Measurements from ENCODE around the gene SAMD9.
"Not testable (repeated sequence)": the region's sequence is repeated elsewhere in the genome, so short reads cannot be mapped to it uniquely, and the experiment has no call there.

SAMD9 gene

DNA sequence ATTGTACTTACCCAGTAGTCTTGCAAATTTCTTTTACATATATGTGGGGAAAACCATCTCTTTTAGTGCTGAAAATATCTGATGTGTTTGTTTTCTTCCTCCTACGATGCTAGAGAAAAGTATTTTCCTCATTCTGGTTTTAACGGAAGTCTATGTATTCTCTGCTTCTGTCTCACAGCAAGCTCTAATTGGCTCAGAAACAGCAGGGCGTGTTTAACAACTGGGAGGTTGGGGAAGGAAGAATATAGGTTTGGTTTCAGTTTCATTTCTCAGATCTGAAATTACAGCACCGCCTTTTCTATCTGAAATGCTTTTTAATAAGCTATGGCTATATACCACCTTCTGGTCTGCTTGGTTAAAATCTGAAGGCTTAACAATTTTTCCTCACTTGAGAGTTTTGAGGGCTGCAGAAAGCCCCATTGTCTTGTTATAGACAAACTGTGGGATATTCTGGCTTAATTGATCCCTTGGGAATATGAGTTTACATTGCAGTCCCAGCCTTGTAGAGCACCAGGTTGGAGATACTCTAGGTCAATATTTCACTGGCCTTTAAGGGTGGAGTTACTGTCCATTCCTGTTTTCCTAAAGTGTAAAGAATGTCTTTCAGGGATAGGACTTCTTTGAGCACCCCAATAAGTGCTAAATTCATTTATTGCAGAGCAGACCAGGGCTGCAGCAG is at the start of gene SAMD9:
Gene SAMD9 (minus strand): TSS at position 128 of the 679 bp plus-strand sequence. CDS start 11,882 bp downstream, outside the sequence.
- in situ Hi-C loops (cut with MboI; ENCODE audit: low sequenced_read_pairs), result no loop called here

DNA sequence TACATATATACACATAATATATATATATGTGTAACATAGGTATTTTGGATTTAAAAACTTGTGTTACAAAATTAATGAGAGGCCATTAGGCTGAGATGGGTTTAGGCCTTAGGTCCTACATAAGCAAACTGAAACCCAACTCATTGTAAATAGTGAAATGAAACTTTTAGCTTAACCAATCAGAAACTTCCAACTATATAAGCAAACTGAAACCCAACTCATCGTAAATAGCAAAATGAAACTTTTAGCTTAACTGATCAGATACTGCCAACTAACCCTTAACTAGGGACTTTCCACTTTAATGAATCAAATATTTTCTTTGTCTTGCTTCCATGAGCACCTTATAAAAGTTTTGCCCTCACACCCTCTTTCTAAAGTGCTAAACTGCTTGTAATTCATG is 47.7 kb upstream of the SAMD9 start:
- in situ Hi-C loops (cut with MboI; ENCODE audit: low sequenced_read_pairs), result no loop called here

DNA sequence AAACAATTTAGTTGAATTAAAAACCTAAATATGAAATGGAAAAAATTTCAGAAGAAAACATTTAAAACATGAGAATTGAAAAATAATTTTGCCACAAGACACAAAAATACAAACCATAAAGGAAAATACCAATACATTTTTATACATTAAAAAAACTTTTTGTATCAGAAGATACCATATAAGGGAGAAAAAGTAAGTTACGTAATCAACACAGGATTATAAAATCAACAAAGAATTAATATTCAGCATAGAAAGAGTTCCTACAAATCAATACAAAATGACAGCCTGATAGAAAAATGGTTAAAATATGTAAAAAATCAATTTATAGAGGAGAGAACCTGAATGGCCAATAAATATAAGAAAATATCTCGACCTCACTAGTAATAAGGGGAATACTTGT is 47.0 kb upstream of the SAMD9 start:
- in situ Hi-C loops (cut with MboI; ENCODE audit: low sequenced_read_pairs), result no loop called here

DNA sequence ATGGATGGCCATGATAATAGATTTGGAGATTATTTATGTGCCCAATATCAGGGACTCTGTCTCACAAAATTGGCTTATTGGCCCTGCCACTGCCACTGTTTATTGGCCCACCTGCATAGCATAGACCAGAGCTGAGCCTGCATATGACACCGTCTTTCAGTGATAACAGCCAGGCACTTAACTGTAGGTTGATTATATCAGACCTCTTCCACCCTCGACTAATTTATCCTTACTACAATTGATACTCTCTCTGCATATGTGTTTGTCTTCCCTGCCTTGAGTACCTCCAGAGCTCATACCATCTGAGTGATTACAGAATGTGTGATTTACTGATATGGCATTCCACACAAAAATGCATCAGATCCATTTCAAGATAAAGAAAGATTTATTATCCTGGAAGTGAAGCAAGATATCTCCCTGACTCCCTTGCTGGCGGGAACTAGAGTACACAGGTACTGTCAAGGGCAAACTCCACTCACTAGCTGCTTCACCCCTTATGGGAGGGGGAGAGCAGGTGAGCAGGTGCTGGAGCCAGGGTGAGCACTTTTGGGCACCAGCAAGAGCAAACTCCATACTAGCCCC is 43.5 kb upstream of the SAMD9 start:
- in situ Hi-C loops (cut with MboI; ENCODE audit: low sequenced_read_pairs), result no loop called here

DNA sequence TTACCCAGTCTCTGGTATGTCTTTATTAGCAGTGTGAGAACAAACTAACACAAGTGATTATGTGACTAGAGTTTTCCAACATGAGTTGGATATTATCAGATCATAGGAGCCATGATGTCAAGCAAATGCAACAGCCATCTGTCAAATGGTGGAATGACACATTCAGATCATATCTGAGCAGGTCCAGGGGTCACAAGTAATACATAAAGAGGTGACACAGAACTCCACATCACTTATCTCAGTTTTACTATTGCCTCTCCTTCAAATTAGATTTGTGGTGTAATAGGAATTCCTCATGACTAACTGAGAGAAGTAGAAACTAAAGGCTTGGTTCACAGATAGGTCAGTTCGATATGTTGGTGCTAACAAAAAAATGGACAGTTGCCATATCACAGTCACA is 42.6 kb upstream of the SAMD9 start:
- in situ Hi-C loops (cut with MboI; ENCODE audit: low sequenced_read_pairs), result no loop called here

DNA sequence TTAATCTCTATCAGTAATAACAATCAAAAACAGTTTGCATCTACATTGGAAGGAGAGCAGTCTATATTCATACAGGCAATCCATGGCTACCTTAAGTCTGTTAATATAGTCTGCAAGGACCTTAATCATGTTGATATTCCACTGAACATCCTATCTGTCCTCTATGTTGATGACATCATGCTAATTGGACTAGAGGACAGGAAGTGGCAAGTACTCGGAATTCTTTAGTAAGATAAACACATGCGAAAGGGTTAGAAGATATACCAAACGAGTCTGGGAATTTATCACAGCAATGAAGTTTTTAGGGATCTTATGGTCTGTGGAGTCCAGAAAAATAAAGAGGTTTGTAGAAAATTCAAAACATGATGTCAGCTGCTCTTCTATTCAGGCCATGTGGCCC is 41.7 kb upstream of the SAMD9 start:
- in situ Hi-C loops (cut with MboI; ENCODE audit: low sequenced_read_pairs), result no loop called here

DNA sequence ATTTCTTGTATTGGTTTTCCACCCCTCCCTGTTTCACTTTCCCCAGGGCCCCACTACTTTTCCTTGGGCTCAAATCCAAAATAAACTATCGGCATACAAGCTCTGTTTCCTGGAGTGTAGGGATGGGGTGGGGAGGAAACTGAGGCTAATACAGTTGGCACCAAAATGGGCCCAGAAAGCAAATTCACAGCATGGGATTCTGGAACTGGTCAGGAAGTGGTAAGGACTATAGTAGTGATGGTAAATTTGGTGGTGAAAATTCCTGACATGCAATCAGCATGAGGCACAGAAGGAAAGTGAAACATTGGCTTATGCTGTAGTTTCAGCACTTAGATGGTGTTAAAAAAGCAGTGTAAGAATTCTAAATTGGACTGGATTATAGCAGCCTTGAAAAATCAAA is 39.1 kb upstream of the SAMD9 start:
- in situ Hi-C loops (cut with MboI; ENCODE audit: low sequenced_read_pairs), result no loop called here

DNA sequence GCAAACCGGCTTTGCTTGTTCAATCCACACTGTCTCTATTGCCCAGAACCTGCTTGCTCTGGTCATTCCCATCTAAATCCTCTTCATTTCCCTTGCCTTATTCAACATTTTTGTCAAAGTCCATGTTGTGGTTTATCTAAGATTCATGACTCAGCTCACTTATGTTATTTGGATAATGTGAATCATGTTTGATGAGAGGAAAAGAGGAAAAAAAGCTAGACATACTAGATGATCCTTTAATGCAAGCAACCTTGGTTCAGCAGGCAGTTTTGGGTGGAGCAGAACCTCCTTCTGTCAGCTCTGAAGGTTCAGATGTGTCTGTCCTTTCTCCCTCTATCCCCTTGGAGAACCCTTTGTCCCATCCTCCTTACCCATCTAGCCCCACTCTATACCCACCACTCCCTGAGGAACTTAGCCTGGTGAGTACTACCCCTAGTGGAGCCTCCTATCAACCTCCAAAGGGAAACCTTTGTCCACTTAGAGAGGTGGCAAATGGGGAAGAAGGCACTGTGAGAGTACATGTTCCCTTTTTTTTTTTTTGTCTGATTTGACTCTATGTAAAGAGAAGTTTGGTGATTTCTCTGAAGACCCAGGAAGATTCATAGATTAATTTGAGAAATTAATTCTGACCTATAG is 32.5 kb upstream of the SAMD9 start:
- in situ Hi-C loops (cut with MboI; ENCODE audit: low sequenced_read_pairs), result no loop called here

DNA sequence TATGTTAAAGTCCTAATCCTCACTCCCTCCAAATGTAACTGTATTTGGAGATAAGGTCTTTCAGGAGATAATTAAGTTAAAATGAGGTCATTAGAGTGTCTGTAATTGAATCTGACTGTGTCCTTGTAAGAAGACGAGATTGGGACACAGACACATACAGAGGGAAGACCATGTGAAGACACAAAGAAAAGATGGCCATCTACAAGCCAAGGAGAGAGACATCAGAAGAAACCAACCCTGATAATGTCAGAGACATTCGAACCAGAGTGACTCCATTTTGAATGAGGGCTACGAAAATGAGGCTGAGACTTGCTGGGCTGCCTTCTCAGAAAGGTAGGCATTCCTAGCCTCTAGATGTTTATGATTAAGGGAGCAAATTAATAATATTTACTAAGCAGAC is 30.9 kb upstream of the SAMD9 start:
- in situ Hi-C loops (cut with MboI; ENCODE audit: low sequenced_read_pairs), result no loop called here

DNA sequence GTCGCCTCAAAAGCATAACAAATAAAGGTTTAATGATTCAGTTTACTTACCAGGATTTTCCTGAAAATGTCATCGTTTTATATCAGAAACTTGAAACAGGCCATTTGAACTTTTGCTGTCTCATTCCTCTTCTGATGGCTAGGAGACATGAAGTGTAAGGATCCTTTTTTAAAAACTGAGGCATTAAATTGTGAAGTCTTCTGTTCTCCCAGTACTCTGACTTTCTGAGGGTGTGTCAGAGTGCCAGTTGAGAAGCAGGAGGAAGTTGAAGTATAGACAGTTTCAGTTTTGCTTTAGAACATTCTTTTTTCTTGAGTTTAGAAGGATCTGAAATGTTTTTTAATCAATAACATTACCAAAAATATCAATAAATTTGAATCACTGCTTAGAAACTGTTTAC is 30.4 kb upstream of the SAMD9 start, which contains the start of gene SAMD9L:
Gene SAMD9L (minus strand): TSS at position 242 of the 400 bp plus-strand sequence. CDS start 12,414 bp downstream, outside the sequence.
- in situ Hi-C loops (cut with MboI; ENCODE audit: low sequenced_read_pairs), result no loop called here

DNA sequence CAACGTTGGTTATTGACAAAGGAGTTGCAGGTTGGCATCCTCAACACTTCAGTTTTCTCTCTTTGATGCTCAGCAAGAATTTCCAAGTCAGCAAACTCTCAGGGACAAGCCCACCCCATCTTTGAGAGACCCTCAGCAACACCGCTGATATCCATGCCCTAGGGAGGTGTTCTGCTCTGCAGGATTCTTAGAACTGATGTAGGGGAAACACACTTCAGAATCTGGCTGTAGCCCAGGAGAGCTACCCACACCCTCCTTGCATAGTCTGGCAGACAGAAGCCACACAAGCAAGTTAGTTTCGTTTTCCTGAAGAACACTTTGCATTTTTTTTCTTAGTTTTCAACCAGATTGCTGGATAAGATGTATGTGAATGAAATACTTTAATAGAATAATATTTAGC is 29.6 kb upstream of the SAMD9 start:
- in situ Hi-C loops (cut with MboI; ENCODE audit: low sequenced_read_pairs), result no loop called here

DNA sequence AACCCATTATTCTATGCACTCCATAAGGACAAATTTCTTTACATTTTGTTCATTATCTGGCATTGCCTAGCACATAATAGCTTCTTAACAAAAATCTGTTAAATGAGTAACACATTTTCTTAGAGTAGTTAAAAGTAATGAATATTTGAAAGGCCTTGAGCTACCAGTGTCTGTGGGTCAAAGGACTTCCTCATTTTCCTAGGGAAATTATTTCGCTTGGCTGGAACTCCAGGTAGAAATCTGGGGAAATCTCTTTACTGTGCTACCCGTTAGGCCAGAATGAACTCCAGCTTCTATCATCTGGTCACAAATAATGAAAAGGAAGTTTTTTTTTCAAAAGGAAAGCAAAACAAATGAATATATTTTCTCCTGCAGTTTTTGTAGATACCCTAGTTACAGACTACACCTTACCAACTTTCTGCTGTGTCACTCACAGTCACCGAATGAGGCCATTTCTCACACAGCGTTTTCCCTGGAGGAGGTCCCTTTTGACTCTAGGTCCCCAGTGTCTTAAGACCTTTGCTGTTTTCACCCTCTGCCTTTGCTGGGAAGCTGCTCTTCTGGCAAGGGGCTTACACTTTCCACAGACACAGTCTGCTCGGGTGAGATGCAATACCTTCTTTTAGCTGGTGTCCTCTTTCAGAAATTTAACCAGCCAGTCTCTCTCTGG is 28.8 kb upstream of the SAMD9 start:
- in situ Hi-C loops (cut with MboI; ENCODE audit: low sequenced_read_pairs), result no loop called here

DNA sequence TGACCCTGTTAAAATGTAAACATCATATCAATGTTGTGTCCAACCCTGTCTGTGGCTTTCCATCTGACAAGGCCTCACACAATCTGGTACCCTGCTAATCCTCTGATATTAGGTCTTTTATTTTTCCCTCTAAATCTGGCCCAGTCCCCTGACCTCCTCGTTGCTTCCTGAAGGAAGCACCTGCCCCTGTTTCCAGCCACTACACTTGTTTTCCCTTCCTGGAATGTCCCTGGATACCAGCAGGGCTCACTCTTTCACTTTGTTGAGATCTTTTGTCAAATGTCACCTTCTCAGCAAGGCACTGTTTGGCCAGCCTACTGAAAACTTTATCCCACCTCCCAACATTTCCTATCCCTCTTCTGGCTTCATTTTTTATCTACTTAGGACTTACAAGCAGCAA is 28.3 kb upstream of the SAMD9 start:
- in situ Hi-C loops (cut with MboI; ENCODE audit: low sequenced_read_pairs), result no loop called here

DNA sequence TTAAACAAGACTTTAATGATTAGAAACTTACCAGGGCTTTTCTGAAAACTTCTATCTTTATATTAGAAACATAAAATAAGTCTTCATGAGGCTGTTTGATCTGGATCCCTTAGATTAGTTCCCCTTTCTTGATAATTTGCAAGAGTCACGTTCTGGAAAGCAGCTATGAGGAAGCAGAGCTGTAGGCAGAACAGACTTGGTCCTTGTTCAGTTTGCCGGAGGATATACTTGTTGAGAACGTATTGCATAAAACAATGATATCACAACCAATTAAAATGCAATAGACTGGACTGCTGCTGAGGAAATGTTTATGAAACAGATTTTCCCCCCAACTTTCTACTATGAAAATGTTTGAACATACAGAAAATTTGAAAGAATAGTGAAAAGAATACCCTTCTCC is 27.6 kb upstream of the SAMD9 start:
- in situ Hi-C loops (cut with MboI; ENCODE audit: low sequenced_read_pairs), result no loop called here

DNA sequence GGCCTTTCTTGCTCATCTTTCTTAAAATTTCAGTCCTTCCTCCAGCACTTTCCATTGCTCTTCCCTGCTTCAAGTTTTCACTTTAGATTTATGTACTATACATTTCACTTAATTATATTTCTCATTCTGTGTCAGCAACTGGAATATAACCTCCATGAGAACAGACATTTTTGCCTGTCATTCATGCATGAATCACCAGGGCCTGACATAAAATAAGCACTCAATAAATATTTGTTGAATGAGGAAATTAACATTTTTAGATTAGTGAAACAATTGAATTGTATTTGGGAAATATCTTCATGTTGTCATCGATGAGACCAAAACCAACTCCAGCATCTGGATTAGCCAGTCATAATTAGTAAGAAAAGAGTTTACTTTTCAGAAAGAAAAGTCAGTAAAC is 24.3 kb upstream of the SAMD9 start:
- in situ Hi-C loops (cut with MboI; ENCODE audit: low sequenced_read_pairs), result no loop called here

DNA sequence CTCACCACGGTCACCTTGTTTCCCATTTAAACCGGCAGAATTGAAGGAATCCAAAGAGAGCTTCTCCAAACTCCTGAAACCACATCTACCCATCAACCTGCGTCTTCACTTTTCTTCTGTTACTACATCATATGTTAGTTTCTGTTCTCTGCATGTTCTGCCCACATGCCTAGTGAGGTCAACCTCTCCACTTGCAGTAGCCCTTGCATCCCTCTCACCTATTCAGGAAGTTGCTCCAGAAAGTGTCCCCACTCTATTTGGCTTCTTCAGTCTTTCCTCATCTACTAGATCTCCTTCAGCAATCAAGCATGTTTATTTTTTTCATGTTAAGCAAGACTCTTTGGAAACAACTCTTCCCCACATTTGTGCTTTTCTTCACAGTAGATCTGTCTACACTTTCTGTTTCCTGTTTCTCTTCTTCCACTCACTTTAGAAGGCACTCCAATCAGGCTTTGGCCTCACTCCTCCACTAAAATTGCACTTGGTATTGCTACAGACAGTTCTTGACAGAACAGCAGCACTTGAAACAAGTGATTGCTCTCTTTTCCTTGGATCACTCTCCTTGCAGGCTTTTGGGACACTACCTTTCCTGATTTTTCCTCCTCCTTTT is 22.9 kb upstream of the SAMD9 start:
- in situ Hi-C loops (cut with MboI; ENCODE audit: low sequenced_read_pairs), result no loop called here

DNA sequence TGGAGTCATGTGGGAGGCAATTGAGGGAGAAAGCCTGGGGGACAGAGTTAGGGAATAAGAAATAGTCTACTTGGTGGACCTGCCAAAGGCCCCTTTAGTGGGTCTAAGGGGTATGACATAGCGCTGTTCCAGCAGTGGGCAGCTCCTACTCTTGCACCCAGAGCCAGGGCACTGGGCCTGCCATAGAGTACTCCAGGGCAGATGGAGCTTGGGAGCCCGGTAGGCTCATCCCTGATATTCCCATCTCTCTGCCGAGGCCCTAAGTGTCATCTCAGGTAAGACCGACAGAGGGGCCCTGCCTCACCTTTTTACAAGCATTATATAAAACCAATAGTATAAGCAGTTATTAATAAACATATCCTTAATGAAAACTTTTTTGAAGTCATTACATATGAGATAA is 20.8 kb upstream of the SAMD9 start:
- in situ Hi-C loops (cut with MboI; ENCODE audit: low sequenced_read_pairs), result no loop called here

DNA sequence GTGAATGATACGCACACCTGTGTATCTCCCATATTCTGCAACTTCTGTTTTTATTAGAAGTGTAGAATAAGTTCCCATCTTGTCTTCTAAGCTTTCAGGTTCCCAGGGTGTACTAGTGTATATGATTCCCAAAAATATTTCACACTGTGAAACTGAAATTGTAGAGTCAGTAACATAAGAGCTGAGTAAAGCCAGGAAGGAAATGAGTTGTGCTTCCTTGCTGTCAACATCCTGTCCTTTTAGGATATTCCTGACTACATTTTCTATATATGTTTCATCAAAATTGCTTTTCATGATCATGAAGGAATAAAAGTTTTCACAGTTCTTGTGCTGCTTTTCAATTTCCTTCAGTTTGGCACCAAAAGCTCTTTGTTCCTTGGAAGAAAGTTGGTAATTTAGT is 15.2 kb upstream of the SAMD9 start:
- in situ Hi-C loops (cut with MboI; ENCODE audit: low sequenced_read_pairs), result no loop called here

DNA sequence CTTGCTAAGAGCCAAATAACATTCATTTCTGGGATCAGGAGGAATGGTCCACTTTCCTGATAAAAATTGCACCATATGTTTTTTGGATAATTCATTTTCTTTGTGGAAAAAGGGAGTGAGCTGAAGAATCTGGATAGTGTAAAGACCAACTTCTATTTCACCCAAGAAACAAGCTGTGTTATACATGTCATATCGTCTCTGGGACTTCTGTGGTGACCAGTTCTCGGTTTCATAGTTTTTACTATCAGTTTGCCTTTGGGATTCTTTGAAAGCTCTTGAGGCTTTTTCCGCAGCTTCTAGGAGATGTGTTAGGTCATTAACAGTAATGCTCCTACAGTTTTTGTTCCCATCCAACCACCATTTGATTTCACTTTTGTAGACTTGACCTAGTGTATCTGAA is 14.4 kb upstream of the SAMD9 start:
- in situ Hi-C loops (cut with MboI; ENCODE audit: low sequenced_read_pairs), result no loop called here

DNA sequence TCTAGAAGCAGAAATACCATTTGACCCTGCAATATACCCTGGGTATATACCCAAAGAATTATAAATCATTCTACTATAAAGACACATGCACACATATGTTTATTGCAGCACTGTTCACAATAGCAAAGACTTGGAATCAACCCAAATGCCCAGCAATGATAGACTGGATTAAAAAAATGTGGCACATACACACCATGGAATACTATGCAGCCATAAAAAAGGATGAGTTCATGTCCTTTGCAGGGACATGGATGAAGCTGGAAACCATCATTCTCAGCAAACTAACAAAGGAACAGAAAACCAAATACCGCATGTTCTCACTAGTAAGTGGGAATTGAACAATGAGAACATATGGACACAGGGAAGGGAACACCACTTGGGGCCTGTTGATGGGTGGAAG is 9.2 kb upstream of the SAMD9 start:
- in situ Hi-C loops (cut with MboI; ENCODE audit: low sequenced_read_pairs), result not testable (repeated sequence)

DNA sequence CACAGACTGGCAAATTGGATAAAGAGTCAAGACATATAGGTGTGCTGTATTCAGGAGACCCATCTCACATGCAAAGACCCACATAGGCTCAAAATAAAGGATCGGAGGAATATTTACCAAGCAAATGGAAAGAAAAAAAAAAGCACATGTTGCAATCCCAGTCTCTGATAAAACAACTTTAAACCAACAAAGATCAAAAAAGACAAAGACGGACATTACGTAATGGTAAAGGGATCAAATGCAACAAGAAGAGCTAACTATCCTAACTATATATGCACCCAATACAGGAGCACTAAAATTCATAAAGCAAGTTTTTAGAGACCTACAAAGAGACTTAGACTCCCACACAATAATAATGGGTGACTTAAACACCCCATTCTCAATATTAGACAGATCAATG is 5.8 kb upstream of the SAMD9 start:
- in situ Hi-C loops (cut with MboI; ENCODE audit: low sequenced_read_pairs), result not testable (repeated sequence)
